Esophagus (tissue), 2 donors: ENCODE results near the gene MAP3K4. TPM values are rescaled to one million over a fixed set of nuclear protein-coding genes. Genes with fewer than 3 reads are reported as not detected.

Source experiments
- H3K27ac ChIP-seq, 2 donors: one replicate each; pipeline ENCODE4 v1.5.1; 2013; ENCODE audit warnings: low read depth in 2 of 2, mild to moderate bottlenecking in 2 of 2, inconsistent platforms in 1 of 2, low read length in 1 of 2, moderate library complexity in 1 of 2
- H3K27me3 ChIP-seq, 2 donors: one replicate each; pipeline ENCODE4 v1.6.1; 2013; ENCODE audit warnings: low read length in 2 of 2, control low read depth in 1 of 2, mild to moderate bottlenecking in 1 of 2; ENCODE audit not compliant: insufficient read depth in 2 of 2, control insufficient read depth in 1 of 2
- H3K36me3 ChIP-seq, 2 donors: one replicate each; pipeline ENCODE4 v1.6.1; 2013; ENCODE audit warnings: low read length in 1 of 2; ENCODE audit not compliant: control insufficient read depth in 2 of 2, insufficient read depth in 2 of 2
- H3K4me1 ChIP-seq, 2 donors: one replicate each; pipeline ENCODE4 v1.6.1; 2013; ENCODE audit warnings: low read length in 1 of 2; ENCODE audit not compliant: control insufficient read depth in 2 of 2, insufficient read depth in 2 of 2
- H3K4me3 ChIP-seq, 2 donors: one replicate each; pipeline ENCODE4 v1.5.1; 2013; ENCODE audit warnings: low read length in 2 of 2, mild to moderate bottlenecking in 2 of 2, low read depth in 1 of 2, moderate library complexity in 1 of 2
- H3K9me3 ChIP-seq, 2 donors: one replicate each; pipeline ENCODE4 v1.6.1; 2013; ENCODE audit warnings: mild to moderate bottlenecking in 2 of 2, low read depth in 1 of 2, low read length in 1 of 2, moderate library complexity in 1 of 2; ENCODE audit not compliant: control insufficient read depth in 2 of 2, insufficient read depth in 1 of 2
- WGBS, 2 donors: extraction: QIAGEN DNeasy Blood & Tissue Kit; methylation state at CpG; one replicate each; pipeline ENCODE4 v1.1.7; 2013; 5-methylcytosine and 5-hydroxymethylcytosine counted together
- polyA plus RNA-seq, 2 donors: library from polyadenylated mRNA; stranded (reverse); fragments of 200-250 nt; gene quantifications; one replicate each; pipeline ENCODE4 v1.2.3, GENCODE V29; 2013
- donor health status: healthy with polysubstance abuse.
- donor health status: Bipolar disorder and iron deficiency.

Gene MAP3K4
- polyA plus RNA-seq, 2 donors: 15.9 to 17.3 TPM

GRCh38 chr6:161166176-161166575 is 174.6 kb downstream of the MAP3K4 start:
- WGBS, 2 donors: 92 to 95% methylated on average over 11 of the region's 11 CpGs
- Histone ChIP-seq H3K4me1 (peaks cover 2 to 3% of the 10 kb centered on the region in 2 donors), H3K27me3 (no peaks in the 10 kb centered on the region), H3K4me3 (no peak overlapping the region), H3K36me3 (peaks cover 0 to 3% of the 10 kb centered on the region in 2 donors), H3K27ac (no peak overlapping the region), H3K9me3 (no peaks in the 10 kb centered on the region)

GRCh38 chr6:161166677-161167076 is 175.1 kb downstream of the MAP3K4 start:
- 92 to 95% methylated on average over 5 of the region's 5 CpGs for WGBS, 2 donors
- Histone ChIP-seq H3K9me3 (no peaks in the 10 kb centered on the region), H3K36me3 (peaks cover 0 to 3% of the 10 kb centered on the region in 2 donors), H3K27me3 (no peaks in the 10 kb centered on the region), H3K4me1 (peaks cover 2 to 3% of the 10 kb centered on the region in 2 donors), H3K4me3 (no peak overlapping the region), H3K27ac (no peak overlapping the region)
